Left hindlimb (tissue), 1 donor: Measurements from ENCODE around the gene TMEM9.
"Not testable (repeated sequence)": the region's sequence is repeated elsewhere in the genome, so short reads cannot be mapped to it uniquely, and the experiment has no call there.

ENCODE experiments used
- DNase-seq: peaks from one replicate; pipeline ENCODE4 v3.0.0-alpha.2; 2018

TMEM9 gene

GRCh38 chr1:201172999-201173610, 18.8 kb upstream of the TMEM9 start:
- DNase-seq = no peak

- no peak for DNase-seq
These were observed 18.1 kb upstream of the TMEM9 start for GRCh38 chr1:201172326-201172725.

- peak; percentile 60 for DNase-seq
These were observed 17.1 kb upstream of the TMEM9 start for GRCh38 chr1:201171063-201172036.

DNA sequence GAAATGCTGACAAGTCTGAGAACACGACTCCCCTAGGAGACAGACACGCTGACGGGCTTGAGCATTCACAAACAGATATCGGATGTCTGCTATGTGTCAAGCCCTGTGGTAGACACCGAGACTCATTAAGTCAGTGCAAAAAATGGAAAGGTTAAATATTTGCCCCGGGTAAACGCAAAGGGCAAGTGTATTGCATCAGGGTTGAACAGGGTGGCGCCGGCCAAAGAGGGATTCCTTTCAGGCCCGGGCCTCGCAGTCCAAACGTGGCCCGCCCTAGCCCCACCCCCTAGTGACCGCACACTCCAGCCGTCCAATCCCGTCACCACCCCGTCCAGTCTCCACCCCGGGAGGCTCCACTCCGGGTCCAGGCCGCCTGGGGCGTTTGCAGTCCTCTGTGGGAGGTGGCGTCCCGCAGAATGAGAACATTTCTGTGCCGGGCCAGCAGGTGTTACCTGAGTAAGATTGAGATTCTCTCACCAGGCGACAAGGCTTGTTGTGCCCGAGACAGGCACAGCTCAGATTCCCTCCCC, 16.3 kb upstream of the TMEM9 start:
- DNase-seq = peak; percentile 94

DNA sequence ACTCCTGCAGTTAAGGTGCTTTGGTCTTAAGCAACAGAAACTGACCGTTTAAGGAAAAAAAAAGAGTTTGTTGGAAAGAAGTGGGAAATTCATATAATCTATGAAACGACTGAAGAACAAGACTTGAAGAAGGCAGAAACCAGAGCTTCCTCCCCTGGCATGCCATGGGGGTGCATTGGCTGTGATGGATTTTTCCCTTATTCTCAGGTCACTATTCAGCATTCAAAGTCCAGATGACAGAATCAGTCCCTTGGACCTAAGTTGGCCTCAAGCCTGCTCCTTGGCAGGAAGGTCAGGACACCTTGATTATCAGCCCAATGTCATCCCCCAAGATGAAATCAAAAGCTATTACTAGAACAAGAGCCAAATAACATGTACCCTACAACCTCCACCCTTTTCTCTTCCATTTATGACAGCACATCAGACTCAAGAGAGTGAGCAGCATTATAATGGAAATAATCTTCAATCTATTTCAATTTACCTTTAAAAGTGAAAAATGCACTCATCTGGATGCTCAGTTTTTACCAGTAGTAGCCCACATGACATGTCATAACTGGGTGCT, 15.8 kb upstream of the TMEM9 start:
- DNase-seq = no peak

GRCh38 chr1:201169203-201169602, 14.9 kb upstream of the TMEM9 start:
- no peak for DNase-seq

DNA sequence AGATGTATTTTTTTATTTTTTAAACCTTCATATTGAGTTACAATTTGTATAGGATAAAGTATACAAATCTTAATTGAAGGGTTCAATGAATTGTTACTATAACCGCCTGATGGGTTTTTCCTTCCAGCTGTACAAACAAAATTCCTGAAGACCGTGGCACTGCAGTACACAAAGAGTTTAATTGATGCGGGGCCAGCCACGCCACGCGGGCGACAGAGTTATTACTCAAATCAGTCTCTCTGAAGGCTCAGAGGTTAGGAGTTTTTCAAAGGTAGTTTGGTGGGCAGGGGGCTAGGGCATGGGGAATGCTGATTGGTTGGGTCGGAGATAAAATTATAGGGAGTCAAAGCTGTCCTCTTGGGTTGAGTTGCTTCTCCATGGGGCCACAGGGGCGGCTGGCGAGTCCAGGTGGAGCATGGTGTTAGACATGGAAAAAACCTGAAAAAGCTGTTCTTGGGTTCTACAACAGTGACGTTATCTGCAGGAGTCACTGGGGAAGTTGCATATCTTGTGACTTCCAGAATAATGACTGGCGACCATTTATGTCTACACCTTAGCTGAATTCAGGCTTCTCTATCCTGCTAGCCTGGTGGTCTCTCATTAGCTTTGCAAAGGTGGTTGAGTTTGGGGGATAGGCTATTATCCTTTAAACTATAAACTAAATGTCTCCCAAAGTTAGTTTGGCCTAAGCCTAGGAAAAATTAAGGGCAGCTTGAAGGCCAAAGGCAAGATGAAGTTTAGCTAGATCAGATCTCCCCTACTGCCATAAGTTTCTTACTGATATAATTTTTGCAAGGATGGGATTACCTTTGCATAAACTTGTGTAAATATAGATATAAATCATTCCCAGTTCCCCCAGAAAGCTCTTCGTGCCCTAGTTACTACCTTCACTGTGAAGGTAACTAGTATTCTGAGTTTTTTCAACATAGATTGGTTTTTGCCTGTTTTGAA, 13.0 kb upstream of the TMEM9 start:
- no peak for DNase-seq

- no peak for DNase-seq
These were observed 10.4 kb upstream of the TMEM9 start for GRCh38 chr1:201164645-201165044.

GRCh38 chr1:201163707-201164106, 9.4 kb upstream of the TMEM9 start:
- DNase-seq = no peak

- not testable (repeated sequence) for DNase-seq
These were observed 8.8 kb upstream of the TMEM9 start for GRCh38 chr1:201163036-201163435.

DNA sequence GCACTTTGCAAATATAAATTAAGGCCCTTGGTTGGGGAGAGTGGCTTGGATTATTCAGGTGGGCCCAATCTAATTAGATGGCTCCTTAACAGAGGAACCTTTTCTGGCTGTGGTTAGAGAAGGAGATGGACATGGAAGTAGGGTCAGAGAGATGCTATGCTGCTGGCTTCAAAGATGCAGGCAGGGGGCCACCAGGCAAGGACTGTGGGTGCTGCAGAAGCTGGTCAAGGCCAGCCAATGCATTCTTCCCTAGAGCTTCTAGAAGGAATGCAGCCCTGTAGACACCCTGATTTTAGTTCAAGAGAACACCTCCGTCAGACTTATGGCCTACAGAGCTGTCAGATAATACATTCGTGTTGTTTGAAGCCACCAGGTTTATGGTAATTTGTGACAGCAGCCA, 3.7 kb upstream of the TMEM9 start:
- DNase-seq = no peak

GRCh38 chr1:201156819-201157218, 2.5 kb upstream of the TMEM9 start:
- DNase-seq = no peak

DNA sequence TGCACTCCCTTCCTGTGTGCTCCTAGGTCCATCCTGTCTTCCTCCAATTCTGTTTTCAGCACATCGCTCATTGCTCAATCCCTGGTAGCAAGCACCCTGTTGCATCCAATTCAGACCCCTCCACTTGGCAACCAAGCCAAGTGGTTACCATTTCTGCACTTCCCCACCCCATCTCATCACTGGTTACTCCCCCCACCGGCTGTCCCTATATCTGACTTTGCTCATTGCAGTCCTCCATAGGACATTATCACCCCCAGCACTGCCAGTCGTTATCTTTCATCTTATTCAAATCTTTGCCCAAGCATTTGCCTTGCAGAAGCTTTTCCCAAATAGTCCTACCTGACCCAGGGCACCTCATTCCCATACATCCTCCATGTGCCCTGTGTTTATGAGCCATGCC, 2.1 kb upstream of the TMEM9 start:
- DNase-seq = no peak

DNA sequence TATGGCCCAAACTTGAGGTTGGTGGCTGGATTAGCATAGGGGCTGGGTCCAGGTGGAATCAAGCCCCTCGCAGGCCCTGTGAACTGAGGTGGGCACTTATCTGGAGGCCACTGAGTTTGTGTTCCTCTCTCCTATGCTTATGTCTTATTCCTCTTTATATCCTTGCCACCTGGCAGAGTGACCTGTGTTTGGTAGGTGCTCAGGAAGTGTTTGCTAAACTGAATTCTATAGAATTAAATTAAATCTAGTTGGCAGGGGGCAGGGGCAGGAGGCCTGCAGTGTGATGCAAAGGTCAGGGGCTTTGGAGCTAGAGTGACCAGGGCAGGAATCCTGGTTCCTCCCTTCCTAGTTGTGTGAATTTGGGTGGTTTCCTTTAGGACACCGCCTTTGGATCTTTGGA, 1.1 kb upstream of the TMEM9 start:
- no peak for DNase-seq

DNA sequence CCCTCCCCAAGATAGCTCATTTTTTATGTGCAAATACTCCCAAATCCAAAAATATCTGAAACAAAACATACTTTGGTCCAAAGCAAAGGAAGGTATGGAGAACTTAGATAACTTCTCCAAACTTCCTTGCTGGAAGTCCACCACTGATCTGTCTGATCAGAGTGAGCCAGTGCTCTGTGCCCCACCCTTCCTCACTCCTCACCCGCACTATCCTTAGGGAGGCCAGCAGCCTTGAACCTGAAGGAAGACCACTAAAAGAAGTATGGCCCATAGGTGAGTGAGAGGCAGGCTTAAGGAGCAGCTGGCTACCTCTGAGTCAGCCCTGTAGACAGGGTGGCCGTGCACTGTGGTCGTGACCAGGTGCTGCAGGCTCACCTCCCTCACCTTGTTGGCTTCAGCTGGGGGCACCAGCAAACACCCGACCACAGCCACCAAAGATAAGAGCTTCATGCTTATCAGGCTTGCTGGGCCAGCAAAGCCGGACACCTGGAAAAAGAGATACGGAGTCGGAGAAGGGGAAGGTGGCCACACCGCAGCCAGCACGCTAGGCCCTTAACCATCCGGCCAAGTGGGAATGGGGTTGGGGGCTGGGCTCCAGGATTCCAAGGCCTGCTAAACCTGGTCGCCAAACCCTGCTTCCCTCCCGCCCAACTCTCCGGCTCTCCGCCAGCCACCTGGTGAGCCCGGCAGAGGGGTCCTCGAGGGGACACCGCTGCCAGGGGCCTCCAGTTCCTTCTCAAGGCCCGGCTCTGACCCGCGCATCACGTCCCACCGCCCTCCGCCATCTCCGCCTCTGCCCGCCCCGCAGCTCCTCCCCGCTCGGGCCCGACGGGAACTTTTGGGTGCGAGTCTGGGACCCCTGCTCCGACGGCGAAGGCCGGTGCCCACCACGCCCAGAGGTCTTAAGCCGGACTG, 543 bp downstream of the TMEM9 start:
- DNase-seq = no peak

- no peak for DNase-seq
These were observed 4.9 kb downstream of the TMEM9 start for GRCh38 chr1:201149400-201149799.

DNA sequence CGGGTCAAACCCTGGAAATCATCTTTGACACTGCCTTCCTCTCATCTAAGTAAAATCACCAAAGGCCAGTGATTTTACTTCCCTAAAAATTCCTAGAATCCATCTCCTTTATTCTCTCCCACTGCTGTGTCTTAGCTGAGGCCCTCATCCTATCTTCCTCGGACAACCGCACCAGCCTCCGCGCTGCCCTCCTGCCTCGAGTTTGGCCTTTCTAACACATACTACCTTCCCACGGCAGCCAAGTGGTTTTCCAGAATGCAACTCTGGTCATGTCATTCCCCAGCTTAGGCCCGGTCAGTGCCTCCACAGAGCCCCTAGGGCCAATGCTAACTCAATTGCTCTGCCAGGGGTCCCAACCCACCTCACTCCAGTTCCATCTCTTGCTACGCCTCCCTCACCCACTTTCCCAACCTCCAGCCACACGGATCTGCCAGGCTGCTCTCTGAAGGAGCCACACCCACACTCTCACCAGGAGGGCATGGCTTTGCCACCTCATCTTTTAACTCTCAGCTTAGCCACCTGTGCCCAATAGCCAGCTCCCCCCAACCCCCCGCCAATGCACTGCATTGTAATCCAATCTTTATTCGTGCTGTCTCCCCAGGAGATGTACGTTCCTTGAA, 6.8 kb downstream of the TMEM9 start:
- no peak for DNase-seq

DNA sequence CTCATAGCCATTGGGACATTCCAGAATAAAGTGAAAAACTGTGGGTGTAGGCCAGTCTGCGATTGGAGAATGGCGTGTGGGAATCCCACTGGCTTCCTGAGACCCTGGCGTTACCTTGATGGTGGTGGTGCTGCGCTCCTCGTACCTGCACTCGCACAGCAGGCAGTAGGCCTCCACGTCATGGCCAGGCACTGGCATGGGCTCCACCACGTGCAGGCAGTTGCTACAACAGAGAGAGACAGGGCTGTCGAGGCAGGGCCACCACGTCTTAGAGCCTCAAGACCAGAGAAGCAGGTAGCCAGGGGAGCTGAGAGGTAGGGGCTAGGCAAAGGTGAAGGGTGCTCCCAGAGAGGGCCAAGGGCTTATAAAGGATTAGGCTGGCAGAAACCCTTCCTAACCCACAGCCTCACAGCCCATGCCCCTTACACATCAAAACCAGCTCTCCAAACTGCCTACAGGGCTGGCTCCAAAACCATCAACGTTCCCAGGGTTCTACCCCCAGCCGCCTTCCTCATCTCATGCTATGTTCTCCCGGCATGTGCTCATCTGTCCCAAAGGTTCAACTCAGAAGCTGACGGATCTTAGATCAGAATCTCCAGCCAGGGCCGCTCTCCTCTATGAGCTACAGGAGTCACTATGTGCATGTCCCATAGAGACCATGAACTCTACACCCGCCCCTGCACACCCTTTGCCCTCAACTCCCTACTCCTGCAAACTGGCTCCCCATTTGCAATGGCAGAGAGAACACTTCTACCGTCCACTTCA, 7.5 kb downstream of the TMEM9 start:
- DNase-seq = no peak

- no peak for DNase-seq
These were observed 8.5 kb downstream of the TMEM9 start for GRCh38 chr1:201145816-201146215.

- DNase-seq = no peak
These were observed 9.1 kb downstream of the TMEM9 start for GRCh38 chr1:201145132-201145531.
